Endothelial cell of umbilical vein (primary cell): Measurements from ENCODE around the gene SUFU. TPM values are rescaled to one million over a fixed set of nuclear protein-coding genes. Genes with fewer than 3 reads are reported as not detected.

ENCODE experiments used
- BruUV-seq: library from RNA; stranded (reverse); fragments of 400-500 nt; replicated peaks from 2 replicates; lab custom pipeline; 2021; lab: Mats Ljungman, UMichigan
- CTCF ChIA-PET: fragments of 300-600, 350-600 bp; sonication (Branson Sonifier 250); formaldehyde crosslinking; loops from one replicate; lab custom pipeline; 2021; ENCODE audit warnings: antibody characterized with exemption, inconsistent platforms; lab: Charles Lee
- POLR2A ChIA-PET: fragments of 300-600, 350-600 bp; sonication (Branson Sonifier 250); formaldehyde crosslinking; loops from one replicate; lab custom pipeline; 2021; ENCODE audit warnings: antibody characterized with exemption, inconsistent platforms; lab: Charles Lee
- DNase-seq: peaks from one replicate; pipeline ENCODE4 v3.0.0-alpha.2; 2011; ENCODE audit warnings: low read depth, low spot score
- FAIRE-seq: peaks from 2 replicates; lab custom pipeline; 2011; peaks lifted over from hg19 to GRCh38; lab: Jason Lieb, UNC
- H2AFZ ChIP-seq: 2 replicates; pipeline ENCODE4 v1.6.0; 2012; ENCODE audit warnings: low read depth, low read length, control low read depth, inconsistent platforms
- H3K27ac ChIP-seq: 2 replicates; pipeline ENCODE4 v1.5.1; 2011; ENCODE audit warnings: low read depth, mild to moderate bottlenecking, control low read depth, low read length, moderate library complexity; ENCODE audit not compliant: insufficient read depth
- H3K27me3 ChIP-seq, 2 experiments: 2 replicates each; pipeline versions ENCODE4 v1.6.0 to v1.6.1; 2011; ENCODE audit warnings: low read length in 2 of 2, mixed read lengths in 1 of 2; ENCODE audit not compliant: control insufficient read depth in 2 of 2, insufficient read depth in 2 of 2
- H3K36me3 ChIP-seq, 2 experiments: 2 replicates in 1 of 2; 3 replicates in 1 of 2; pipeline ENCODE4 v1.5.1; 2011; ENCODE audit warnings: low read length in 2 of 2, mild to moderate bottlenecking in 1 of 2, moderate library complexity in 1 of 2; ENCODE audit not compliant: control insufficient read depth in 2 of 2, insufficient read depth in 2 of 2; ENCODE audit errors: extremely low read depth in 1 of 2
- H3K4me1 ChIP-seq: 3 replicates; pipeline ENCODE4 v1.5.1; 2011; ENCODE audit warnings: mild to moderate bottlenecking, low read length; ENCODE audit not compliant: control insufficient read depth, insufficient read depth; ENCODE audit errors: extremely low read depth
- H3K4me2 ChIP-seq: 2 replicates; pipeline ENCODE4 v1.6.1; 2011; ENCODE audit warnings: low read length, control low read depth, mixed read lengths; ENCODE audit not compliant: insufficient read depth
- H3K4me3 ChIP-seq, 3 experiments: fragments of 200-600 bp in 1 of 3; sonication (generic), shearing (Covaris generic) in 1 of 3; replicated peaks in 1 of 3; 2 replicates each; pipeline ENCODE4 v1.5.1; 2011 to 2016; ENCODE audit warnings: control low read depth in 3 of 3, low read length in 3 of 3, mild to moderate bottlenecking in 2 of 3, inconsistent platforms in 1 of 3, low read depth in 1 of 3, moderate library complexity in 1 of 3; ENCODE audit not compliant: insufficient read depth in 1 of 3
- H3K79me2 ChIP-seq: 2 replicates; pipeline ENCODE4 v1.6.0; 2012; ENCODE audit warnings: low read length, inconsistent platforms; ENCODE audit not compliant: control insufficient read depth, insufficient read depth
- H3K9ac ChIP-seq: replicated peaks from 2 replicates; pipeline ENCODE3; 2011; ENCODE audit warnings: low read length, control low read depth; ENCODE audit not compliant: insufficient read depth; ENCODE audit errors: extremely low read depth
- H3K9me1 ChIP-seq: replicated peaks from 3 replicates; pipeline ENCODE4 v1.6.0; 2011; ENCODE audit warnings: mild to moderate bottlenecking, low read length; ENCODE audit not compliant: control insufficient read depth, insufficient read depth; ENCODE audit errors: extremely low read depth
- H3K9me3 ChIP-seq: replicated peaks from 2 replicates; pipeline ENCODE4 v1.5.1; 2012; ENCODE audit warnings: low read length, inconsistent platforms; ENCODE audit not compliant: control insufficient read depth, insufficient read depth
- H4K20me1 ChIP-seq: replicated peaks from 2 replicates; pipeline ENCODE3; 2011; ENCODE audit warnings: mild to moderate bottlenecking, low read length; ENCODE audit not compliant: control insufficient read depth, insufficient read depth; ENCODE audit errors: extremely low read depth
- CTCF ChIP-seq, 2 donors: IDR thresholded peaks; 1 replicate in 1 of 2; 2 replicates in 1 of 2; pipeline ENCODE4 v1.5.1; 2011; ENCODE audit warnings: low read length in 2 of 2, mild to moderate bottlenecking in 2 of 2, moderate library complexity in 2 of 2, control low read depth in 1 of 2, inconsistent platforms in 1 of 2, low read depth in 1 of 2; ENCODE audit not compliant: insufficient read depth in 1 of 2; ENCODE audit errors: extremely low read depth in 1 of 2
- FOS ChIP-seq: IDR thresholded peaks from 2 replicates; pipeline ENCODE4 v1.6.1; 2011; ENCODE audit warnings: mild to moderate bottlenecking, low read length, moderate library complexity, borderline replicate concordance; ENCODE audit not compliant: insufficient read depth
- GATA2 ChIP-seq: IDR thresholded peaks from 2 replicates; pipeline ENCODE4 v1.7.0; 2011; ENCODE audit warnings: low read depth, mild to moderate bottlenecking, moderate library complexity, mixed read lengths, low read length; ENCODE audit not compliant: insufficient read length, insufficient read depth
- JUN ChIP-seq: IDR thresholded peaks from 2 replicates; pipeline ENCODE4 v1.6.1; 2011; ENCODE audit warnings: borderline replicate concordance, low read depth; ENCODE audit not compliant: insufficient read length, insufficient read depth
- MAX ChIP-seq: IDR thresholded peaks from 2 replicates; pipeline ENCODE4 v1.6.1; 2011; ENCODE audit not compliant: insufficient read depth, insufficient read length
- MYC ChIP-seq: IDR thresholded peaks from one replicate; pipeline ENCODE4 v1.6.1; 2011; ENCODE audit warnings: mild to moderate bottlenecking, low read depth, low read length
- POLR2A ChIP-seq: IDR thresholded peaks from 2 replicates; pipeline ENCODE4 v1.6.1; 2012; ENCODE audit warnings: low read depth, mild to moderate bottlenecking, control low read depth, low read length
- POLR2AphosphoS5 ChIP-seq: IDR thresholded peaks from 2 replicates; pipeline ENCODE4 v1.6.1; 2012; ENCODE audit warnings: low read depth, mild to moderate bottlenecking, control low read depth, low read length, moderate library complexity; ENCODE audit not compliant: insufficient read depth
- dilution Hi-C: fragments of 300-500 bp; cut with MboI; formaldehyde crosslinking; loops from one replicate; pipeline ENCODE4 v1.15.0; 2019; ENCODE audit warnings: low sequenced_read_pairs; ENCODE audit not compliant: extremely low pct_ligation_motif_present
- intact Hi-C: fragments of 100-400 bp; cut with micrococcal nuclease; formaldehyde crosslinking; loops from one replicate; pipeline ENCODE4 v1.10.0; 2022
- polyA plus RNA-seq, 4 experiments: library from polyadenylated mRNA; depleted of rRNA in 3 of 4; stranded (reverse) in 3 of 4; unstranded in 1 of 4; fragments of >200 nt; gene quantifications; 2 replicates each; pipeline versions ENCODE4 v1.2.1 to v1.2.3, GENCODE V29; 2011 to 2012; ENCODE audit warnings: missing spikeins in 1 of 4
- total RNA-seq: library from RNA; stranded (reverse); gene quantifications from 2 replicates; pipeline ENCODE4 v1.2.3, GENCODE V29; 2021

Gene SUFU
- total and polyA plus RNA-seq, 2 donors (not counting 3 experiments of a cell fraction or from before 2014, with no cell fraction given) = 10.1 to 16.3 TPM

- peak overlapping the region; percentile 82 for H3K4me2 ChIP-seq
- intact Hi-C loops = loop anchor here (5.0 kb wide), 1 partner anchor 82 kb away; the partner anchor contains the start of gene FBXL15
- TF ChIP-seq FOS = no peak
- no peak for TF ChIP-seq POLR2AphosphoS5
- TF ChIP-seq GATA2 = no peak
- no peak for TF ChIP-seq POLR2A
- no peak for TF ChIP-seq MYC
- H3K27me3 ChIP-seq = no peaks in the 10 kb centered on the region
- peaks cover 50% of the 10 kb centered on the region for H3K79me2 ChIP-seq
- ChIA-PET POLR2A (interaction anchor here (0.5 to 1.5 kb wide), 4 partner anchors 24 to 142 kb away, joined by 4 read pairs; no protein-coding TSS in a partner anchor), CTCF (interaction anchor here (0.6 to 8.4 kb wide), 35 partner anchors 14 to 335 kb away, joined by 3 to 261 read pairs (median 4); partner anchors contain the start of genes ARL3, NFKB2, SFXN2 and TRIM8)
- DNase-seq (peak; percentile 49), FAIRE-seq (peak; percentile 53)
- no TSS peak for BruUV-seq
- dilution Hi-C loops = no loop called here
- H2AFZ ChIP-seq = peak overlapping the region; percentile 43
- no peaks in the 10 kb centered on the region for H3K9me3 ChIP-seq
- no peak overlapping the region for H3K27ac ChIP-seq
- H3K4me1 ChIP-seq = peaks cover 22% of the 10 kb centered on the region
- H3K9me1 ChIP-seq = no peaks in the 10 kb centered on the region
- peak overlapping the region; percentile 68 to 76 (median 73) for H3K4me3 ChIP-seq
- no peaks in the 10 kb centered on the region for H4K20me1 ChIP-seq
- H3K9ac ChIP-seq = peak overlapping the region; percentile 39
- H3K36me3 ChIP-seq = peaks cover 0 to 2% of the 10 kb centered on the region in 2 experiments
Measured at GRCh38 chr10:102504179-102504975, 605 bp downstream of the SUFU start.

- POLR2A ChIA-PET = interaction anchor here (1.0 to 1.5 kb wide), 2 partner anchors 140 to 142 kb away, joined by 4 read pairs; no protein-coding TSS in a partner anchor
- CTCF ChIA-PET = interaction anchor here (0.7 to 8.4 kb wide), 25 partner anchors 13 to 335 kb away, joined by 3 to 261 read pairs (median 4); partner anchors contain the start of genes NFKB2 and TRIM8
- Histone ChIP-seq H3K79me2 (peaks cover 44% of the 10 kb centered on the region), H3K4me2 (peak overlapping the region; percentile 82), H2AFZ (peak overlapping the region; percentile 43), H3K27ac (no peak overlapping the region), H4K20me1 (no peaks in the 10 kb centered on the region), H3K27me3 (no peaks in the 10 kb centered on the region), H3K9me1 (no peaks in the 10 kb centered on the region), H3K9ac (peak overlapping the region; percentile 32), H3K4me3 (peak overlapping the region; percentile 68 to 76 (median 73)), H3K36me3 (peaks cover 0 to 2% of the 10 kb centered on the region in 2 experiments), H3K9me3 (no peaks in the 10 kb centered on the region), H3K4me1 (peaks cover 28% of the 10 kb centered on the region)
- no peak for FAIRE-seq
- dilution Hi-C loops (no loop called here), intact Hi-C loops (loop anchor here (5.0 kb wide), 1 partner anchor 83 kb away; the partner anchor contains the start of gene FBXL15)
- no peak for DNase-seq
- TF ChIP-seq MAX (no peak), CTCF (IDR thresholded peaks at IDR 0.05; ENCODE audit: extremely low read depth in 1 of 2, insufficient read depth in 1 of 2, low read depth in 1 of 2, low read length in 2 of 2) (no peak), POLR2A (no peak), POLR2AphosphoS5 (no peak), GATA2 (no peak), JUN (no peak)
- BruUV-seq = no TSS peak
Measured at GRCh38 chr10:102504976-102505300, 1.2 kb downstream of the SUFU start.
